Measurements from ENCODE around the gene ADAT1. TPM values are rescaled to one million over a fixed set of nuclear protein-coding genes. Genes with fewer than 3 reads are reported as not detected.

ADAT1 gene
- total and polyA plus RNA-seq, 2 of the 13 experiments (the other 11 are each of a cell fraction or from before 2014, with no cell fraction given), result 18.4 to 40.8 TPM

DNA sequence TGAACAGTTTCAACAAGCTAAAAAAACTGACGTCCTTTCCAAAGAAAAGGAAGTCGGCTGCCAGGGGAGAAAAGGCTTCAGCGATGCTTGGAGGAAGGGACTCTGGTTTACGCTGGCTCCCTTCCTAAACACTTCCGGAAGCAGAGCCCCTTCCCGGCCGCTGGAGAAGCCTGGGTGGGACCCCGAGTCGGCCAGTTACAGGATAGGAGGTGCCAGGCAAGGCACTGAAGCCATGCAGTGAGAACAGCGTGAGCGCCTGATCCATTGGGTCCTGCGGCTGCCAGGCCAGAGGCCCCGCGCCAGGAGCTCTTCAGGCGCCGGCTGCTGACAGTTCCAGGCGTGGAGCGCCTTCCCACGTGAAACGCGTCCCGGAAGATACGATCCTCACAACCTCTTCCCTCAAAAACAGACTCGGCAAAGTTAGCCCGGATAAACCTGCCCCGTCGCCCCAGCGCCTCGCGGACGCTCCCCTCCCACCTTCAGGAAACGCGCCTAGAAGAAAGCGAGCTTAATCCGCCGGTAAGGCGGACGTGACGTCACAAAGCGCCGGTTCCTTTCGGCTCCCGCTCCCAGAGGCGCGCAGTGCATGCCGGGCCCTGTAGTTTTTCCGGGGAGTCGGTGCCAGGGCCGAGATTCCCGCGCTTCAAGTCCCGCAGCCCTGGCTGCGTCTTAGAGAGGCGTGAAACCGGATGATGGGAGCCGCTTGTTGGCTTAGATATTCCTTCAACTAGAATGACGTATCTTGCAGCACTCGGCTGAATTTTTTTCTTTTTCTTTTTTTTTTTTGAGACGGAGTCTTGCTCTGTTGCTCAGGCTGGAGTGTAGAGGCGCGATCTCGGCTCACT is at the start of gene ADAT1 (continued):
- TF ChIP-seq, protein P1, sequence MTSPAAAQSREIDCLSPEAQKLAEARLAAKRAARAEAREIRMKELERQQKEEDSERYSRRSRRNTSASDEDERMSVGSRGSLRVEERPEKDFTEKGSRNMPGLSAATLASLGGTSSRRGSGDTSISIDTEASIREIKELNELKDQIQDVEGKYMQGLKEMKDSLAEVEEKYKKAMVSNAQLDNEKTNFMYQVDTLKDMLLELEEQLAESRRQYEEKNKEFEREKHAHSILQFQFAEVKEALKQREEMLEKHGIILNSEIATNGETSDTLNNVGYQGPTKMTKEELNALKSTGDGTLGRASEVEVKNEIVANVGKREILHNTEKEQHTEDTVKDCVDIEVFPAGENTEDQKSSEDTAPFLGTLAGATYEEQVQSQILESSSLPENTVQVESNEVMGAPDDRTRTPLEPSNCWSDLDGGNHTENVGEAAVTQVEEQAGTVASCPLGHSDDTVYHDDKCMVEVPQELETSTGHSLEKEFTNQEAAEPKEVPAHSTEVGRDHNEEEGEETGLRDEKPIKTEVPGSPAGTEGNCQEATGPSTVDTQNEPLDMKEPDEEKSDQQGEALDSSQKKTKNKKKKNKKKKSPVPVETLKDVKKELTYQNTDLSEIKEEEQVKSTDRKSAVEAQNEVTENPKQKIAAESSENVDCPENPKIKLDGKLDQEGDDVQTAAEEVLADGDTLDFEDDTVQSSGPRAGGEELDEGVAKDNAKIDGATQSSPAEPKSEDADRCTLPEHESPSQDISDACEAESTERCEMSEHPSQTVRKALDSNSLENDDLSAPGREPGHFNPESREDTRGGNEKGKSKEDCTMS (CRISPR knock-in tag; conservative IDR thresholded peaks at IDR 0.05), result no peak
- TF ChIP-seq, protein P2, sequence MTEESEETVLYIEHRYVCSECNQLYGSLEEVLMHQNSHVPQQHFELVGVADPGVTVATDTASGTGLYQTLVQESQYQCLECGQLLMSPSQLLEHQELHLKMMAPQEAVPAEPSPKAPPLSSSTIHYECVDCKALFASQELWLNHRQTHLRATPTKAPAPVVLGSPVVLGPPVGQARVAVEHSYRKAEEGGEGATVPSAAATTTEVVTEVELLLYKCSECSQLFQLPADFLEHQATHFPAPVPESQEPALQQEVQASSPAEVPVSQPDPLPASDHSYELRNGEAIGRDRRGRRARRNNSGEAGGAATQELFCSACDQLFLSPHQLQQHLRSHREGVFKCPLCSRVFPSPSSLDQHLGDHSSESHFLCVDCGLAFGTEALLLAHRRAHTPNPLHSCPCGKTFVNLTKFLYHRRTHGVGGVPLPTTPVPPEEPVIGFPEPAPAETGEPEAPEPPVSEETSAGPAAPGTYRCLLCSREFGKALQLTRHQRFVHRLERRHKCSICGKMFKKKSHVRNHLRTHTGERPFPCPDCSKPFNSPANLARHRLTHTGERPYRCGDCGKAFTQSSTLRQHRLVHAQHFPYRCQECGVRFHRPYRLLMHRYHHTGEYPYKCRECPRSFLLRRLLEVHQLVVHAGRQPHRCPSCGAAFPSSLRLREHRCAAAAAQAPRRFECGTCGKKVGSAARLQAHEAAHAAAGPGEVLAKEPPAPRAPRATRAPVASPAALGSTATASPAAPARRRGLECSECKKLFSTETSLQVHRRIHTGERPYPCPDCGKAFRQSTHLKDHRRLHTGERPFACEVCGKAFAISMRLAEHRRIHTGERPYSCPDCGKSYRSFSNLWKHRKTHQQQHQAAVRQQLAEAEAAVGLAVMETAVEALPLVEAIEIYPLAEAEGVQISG (CRISPR knock-in tag; IDR thresholded peaks at IDR 0.05), result peak; percentile 94
- TF ChIP-seq PCBP1 (IDR thresholded peaks at IDR 0.05; ENCODE audit: borderline replicate concordance, low read depth, low read length) (no peak; the same call in 1 of the 2 replicates), RFX1 (IDR thresholded peaks at IDR 0.05) (no peak), NBN (conservative IDR thresholded peaks at IDR 0.05) (no peak), NKX3-1 (CRISPR knock-in tag; IDR thresholded peaks at IDR 0.05) (peak; percentile 19; the same call in 1 of the 2 replicates), GTF2F1 (IDR thresholded peaks at IDR 0.05; ENCODE audit: low read length) (no peak), ZSCAN22 (CRISPR knock-in tag; IDR thresholded peaks at IDR 0.05) (no peak), JUND (CRISPR knock-in tag; IDR thresholded peaks at IDR 0.05) (peak; percentile 39; the same call in 1 of the 2 replicates), ZNF460 (CRISPR knock-in tag; IDR thresholded peaks at IDR 0.05; ENCODE audit: borderline replicate concordance) (no peak; the same call in 1 of the 2 replicates), ZSCAN21 (CRISPR knock-in tag; IDR thresholded peaks at IDR 0.05; ENCODE audit: borderline replicate concordance) (no peak), ZNF614 (CRISPR knock-in tag; IDR thresholded peaks at IDR 0.05; ENCODE audit: borderline replicate concordance) (peak; percentile 93; the same call in 1 of the 2 replicates), SMAD3 (CRISPR knock-in tag; IDR thresholded peaks at IDR 0.05) (peak; percentile 95), ZNF83 (CRISPR knock-in tag; IDR thresholded peaks at IDR 0.05; ENCODE audit: borderline replicate concordance) (0 out of 2 replicates have a peak, but pooled peaks have one; percentile 31)
- TF ChIP-seq, protein P3, sequence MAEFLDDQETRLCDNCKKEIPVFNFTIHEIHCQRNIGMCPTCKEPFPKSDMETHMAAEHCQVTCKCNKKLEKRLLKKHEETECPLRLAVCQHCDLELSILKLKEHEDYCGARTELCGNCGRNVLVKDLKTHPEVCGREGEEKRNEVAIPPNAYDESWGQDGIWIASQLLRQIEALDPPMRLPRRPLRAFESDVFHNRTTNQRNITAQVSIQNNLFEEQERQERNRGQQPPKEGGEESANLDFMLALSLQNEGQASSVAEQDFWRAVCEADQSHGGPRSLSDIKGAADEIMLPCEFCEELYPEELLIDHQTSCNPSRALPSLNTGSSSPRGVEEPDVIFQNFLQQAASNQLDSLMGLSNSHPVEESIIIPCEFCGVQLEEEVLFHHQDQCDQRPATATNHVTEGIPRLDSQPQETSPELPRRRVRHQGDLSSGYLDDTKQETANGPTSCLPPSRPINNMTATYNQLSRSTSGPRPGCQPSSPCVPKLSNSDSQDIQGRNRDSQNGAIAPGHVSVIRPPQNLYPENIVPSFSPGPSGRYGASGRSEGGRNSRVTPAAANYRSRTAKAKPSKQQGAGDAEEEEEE (CRISPR knock-in tag; IDR thresholded peaks at IDR 0.05; ENCODE audit: borderline replicate concordance), result no peak; the same call in 1 of the 2 replicates
- TF ChIP-seq, protein P4, sequence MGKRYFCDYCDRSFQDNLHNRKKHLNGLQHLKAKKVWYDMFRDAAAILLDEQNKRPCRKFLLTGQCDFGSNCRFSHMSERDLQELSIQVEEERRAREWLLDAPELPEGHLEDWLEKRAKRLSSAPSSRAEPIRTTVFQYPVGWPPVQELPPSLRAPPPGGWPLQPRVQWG (CRISPR knock-in tag; IDR thresholded peaks at IDR 0.05; ENCODE audit: borderline replicate concordance, low read depth), result no peak
- TF ChIP-seq, protein P5, sequence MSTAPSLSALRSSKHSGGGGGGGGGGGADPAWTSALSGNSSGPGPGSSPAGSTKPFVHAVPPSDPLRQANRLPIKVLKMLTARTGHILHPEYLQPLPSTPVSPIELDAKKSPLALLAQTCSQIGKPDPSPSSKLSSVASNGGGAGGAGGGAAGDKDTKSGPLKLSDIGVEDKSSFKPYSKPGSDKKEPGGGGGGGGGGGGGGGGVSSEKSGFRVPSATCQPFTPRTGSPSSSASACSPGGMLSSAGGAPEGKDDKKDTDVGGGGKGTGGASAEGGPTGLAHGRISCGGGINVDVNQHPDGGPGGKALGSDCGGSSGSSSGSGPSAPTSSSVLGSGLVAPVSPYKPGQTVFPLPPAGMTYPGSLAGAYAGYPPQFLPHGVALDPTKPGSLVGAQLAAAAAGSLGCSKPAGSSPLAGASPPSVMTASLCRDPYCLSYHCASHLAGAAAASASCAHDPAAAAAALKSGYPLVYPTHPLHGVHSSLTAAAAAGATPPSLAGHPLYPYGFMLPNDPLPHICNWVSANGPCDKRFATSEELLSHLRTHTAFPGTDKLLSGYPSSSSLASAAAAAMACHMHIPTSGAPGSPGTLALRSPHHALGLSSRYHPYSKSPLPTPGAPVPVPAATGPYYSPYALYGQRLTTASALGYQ (CRISPR knock-in tag; IDR thresholded peaks at IDR 0.05), result 0 out of 2 replicates have a peak, but pooled peaks have one; percentile 19
- TF ChIP-seq, protein P6, sequence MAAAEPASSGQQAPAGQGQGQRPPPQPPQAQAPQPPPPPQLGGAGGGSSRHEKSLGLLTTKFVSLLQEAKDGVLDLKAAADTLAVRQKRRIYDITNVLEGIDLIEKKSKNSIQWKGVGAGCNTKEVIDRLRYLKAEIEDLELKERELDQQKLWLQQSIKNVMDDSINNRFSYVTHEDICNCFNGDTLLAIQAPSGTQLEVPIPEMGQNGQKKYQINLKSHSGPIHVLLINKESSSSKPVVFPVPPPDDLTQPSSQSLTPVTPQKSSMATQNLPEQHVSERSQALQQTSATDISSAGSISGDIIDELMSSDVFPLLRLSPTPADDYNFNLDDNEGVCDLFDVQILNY (CRISPR knock-in tag; conservative IDR thresholded peaks at IDR 0.05), result peak; percentile 88
